Ovary (tissue), 3 donors: ENCODE data around the gene PSKH1.

Experiments used
- POLR2A ChIP-seq: fragments of 450-650 bp; IDR thresholded peaks from one replicate; pipeline ENCODE4 v1.6.1; 2017; ENCODE audit warnings: antibody characterized with exemption, mild to moderate bottlenecking, moderate library complexity
- TF ChIP-seq, protein P1 (sequence below), 3 donors: fragments of 450-650 bp in 2 of 3; fragments of 200-600 bp in 1 of 3; IDR thresholded peaks; one replicate each; pipeline versions ENCODE4 v1.5.1 to v1.8.0; 2016 to 2022; ENCODE audit warnings: antibody characterized with exemption in 3 of 3, mild to moderate bottlenecking in 1 of 3
- donor health status: DM: no; HTN: no; CAD: no.

DNA sequence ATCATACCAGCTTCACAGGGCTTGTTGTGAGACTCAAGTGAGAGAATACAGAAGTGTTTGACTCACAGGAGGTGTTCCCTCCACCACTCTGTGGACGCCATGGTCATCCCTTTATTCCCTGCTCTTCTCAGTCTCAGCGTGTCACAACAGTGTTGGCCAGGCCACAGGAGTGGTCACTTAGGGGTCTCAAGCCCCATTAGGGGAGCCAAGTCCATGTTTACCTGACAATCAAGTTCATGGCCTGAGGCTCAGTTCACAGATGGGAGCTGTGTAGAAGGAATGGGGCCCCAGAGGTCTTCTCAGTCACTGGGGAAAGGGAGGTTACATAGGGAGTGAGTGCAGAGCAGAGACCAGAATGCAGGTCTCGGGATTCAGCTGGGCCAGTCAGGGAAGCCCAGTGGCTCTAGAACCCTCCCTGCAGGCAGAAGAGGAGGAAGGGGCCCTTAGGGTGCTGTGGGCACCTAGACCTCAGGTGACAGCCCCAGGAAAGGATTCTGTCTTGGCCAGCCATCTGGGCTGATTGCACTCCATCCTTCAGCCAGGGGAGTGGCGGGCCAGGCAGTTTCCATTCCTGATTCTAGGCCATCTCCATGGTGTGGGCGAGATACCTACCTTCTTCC is 36.0 kb upstream of the PSKH1 start:
- TF ChIP-seq, protein P1, sequence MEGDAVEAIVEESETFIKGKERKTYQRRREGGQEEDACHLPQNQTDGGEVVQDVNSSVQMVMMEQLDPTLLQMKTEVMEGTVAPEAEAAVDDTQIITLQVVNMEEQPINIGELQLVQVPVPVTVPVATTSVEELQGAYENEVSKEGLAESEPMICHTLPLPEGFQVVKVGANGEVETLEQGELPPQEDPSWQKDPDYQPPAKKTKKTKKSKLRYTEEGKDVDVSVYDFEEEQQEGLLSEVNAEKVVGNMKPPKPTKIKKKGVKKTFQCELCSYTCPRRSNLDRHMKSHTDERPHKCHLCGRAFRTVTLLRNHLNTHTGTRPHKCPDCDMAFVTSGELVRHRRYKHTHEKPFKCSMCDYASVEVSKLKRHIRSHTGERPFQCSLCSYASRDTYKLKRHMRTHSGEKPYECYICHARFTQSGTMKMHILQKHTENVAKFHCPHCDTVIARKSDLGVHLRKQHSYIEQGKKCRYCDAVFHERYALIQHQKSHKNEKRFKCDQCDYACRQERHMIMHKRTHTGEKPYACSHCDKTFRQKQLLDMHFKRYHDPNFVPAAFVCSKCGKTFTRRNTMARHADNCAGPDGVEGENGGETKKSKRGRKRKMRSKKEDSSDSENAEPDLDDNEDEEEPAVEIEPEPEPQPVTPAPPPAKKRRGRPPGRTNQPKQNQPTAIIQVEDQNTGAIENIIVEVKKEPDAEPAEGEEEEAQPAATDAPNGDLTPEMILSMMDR (IDR thresholded peaks at IDR 0.05): no peak
- TF ChIP-seq POLR2A: no peak
